Activated CD8-positive, alpha-beta memory T cell treated with anti-CD3 and anti-CD28 coated beads, Interleukin-2, amount 10 ng/mL, durations not matched to agents 7 days and 5 days (primary cell): ENCODE data around the gene EFCAB10. TPM values are rescaled to one million over a fixed set of nuclear protein-coding genes. Genes with fewer than 3 reads are reported as not detected.
"Not testable (repeated sequence)": the region's sequence is repeated elsewhere in the genome, so short reads cannot be mapped to it uniquely, and the experiment has no call there.

Source experiments
- ATAC-seq: fragments of 150-1000 bp; cut with Tn5 transposase; one replicate; pipeline ENCODE4 v1.10.0; 2021; ENCODE audit warnings: moderate library complexity
- CTCF ChIA-PET: fragments of 350-600 bp; sonication (Branson Sonifier 250); formaldehyde crosslinking; loops from one replicate; lab custom pipeline; 2021; ENCODE audit warnings: antibody characterized with exemption; lab: Charles Lee
- DNase-seq: peaks from one replicate; pipeline ENCODE4 v3.0.0-alpha.2; 2020
- H3K27ac Mint-ChIP-seq: one replicate; pipeline ENCODE4 v1.8.0; 2021; ENCODE audit warnings: mild to moderate bottlenecking, mixed read lengths
- H3K27me3 Mint-ChIP-seq: one replicate; pipeline ENCODE4 v1.8.0; 2021; ENCODE audit warnings: mixed read lengths
- H3K36me3 Mint-ChIP-seq: one replicate; pipeline ENCODE4 v1.8.0; 2021; ENCODE audit warnings: mild to moderate bottlenecking, mixed read lengths
- H3K4me1 Mint-ChIP-seq: one replicate; pipeline ENCODE4 v1.8.0; 2021; ENCODE audit warnings: mixed read lengths
- H3K4me3 Mint-ChIP-seq: one replicate; pipeline ENCODE4 v1.8.0; 2021; ENCODE audit warnings: mild to moderate bottlenecking, moderate library complexity, mixed read lengths
- H3K9me3 Mint-ChIP-seq: one replicate; pipeline ENCODE4 v1.8.0; 2022; ENCODE audit warnings: low read depth, mixed read lengths
- total RNA-seq, 2 experiments: library from RNA; stranded (reverse); gene quantifications; one replicate each; pipeline ENCODE4 v1.2.3, GENCODE V29; 2021

EFCAB10 gene
- total RNA-seq, 2 experiments from 2014 or later: not detected

DNA sequence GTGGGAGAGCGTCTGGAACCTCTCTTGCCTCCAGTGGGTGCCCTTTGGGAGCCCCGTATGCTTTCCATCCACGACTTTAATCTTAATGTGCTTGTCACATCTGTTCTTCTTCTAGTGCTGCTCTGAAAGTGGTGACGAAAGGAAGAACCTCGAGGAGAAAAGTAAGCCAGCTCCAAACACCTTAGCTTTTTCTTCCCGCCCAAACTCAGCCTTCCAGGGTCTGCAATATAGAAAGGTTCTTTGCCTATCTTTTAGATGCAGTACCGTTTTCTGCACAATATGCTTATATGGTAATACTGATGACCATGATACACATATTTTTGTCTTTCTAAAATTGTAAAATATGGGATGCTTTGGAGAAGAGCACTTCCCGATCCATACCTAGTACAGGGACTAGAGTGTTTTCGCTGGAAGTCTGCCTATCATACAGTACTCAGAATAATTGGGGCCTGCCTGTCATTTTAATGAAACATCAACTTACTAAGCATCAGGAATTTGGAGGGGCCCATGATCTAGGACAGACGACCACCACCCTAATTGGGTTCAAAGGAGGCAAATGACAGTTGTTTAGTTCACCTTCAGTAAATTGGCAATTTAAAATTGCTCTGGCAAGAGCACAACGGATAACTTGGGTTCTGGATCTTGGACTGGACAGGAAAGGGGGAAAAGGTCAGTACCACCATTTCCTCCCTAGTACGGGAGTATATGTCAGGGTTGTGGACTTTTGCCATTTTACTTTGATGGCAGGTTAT is 48.4 kb downstream of the EFCAB10 start:
- CTCF ChIA-PET: interaction anchor here (0.9 to 2.0 kb wide), 4 partner anchors 8 to 16 kb away, joined by 3 to 7 read pairs (median 6); no protein-coding TSS in a partner anchor
- no peaks in the 10 kb centered on the region for H3K9me3 Mint-ChIP-seq

DNA sequence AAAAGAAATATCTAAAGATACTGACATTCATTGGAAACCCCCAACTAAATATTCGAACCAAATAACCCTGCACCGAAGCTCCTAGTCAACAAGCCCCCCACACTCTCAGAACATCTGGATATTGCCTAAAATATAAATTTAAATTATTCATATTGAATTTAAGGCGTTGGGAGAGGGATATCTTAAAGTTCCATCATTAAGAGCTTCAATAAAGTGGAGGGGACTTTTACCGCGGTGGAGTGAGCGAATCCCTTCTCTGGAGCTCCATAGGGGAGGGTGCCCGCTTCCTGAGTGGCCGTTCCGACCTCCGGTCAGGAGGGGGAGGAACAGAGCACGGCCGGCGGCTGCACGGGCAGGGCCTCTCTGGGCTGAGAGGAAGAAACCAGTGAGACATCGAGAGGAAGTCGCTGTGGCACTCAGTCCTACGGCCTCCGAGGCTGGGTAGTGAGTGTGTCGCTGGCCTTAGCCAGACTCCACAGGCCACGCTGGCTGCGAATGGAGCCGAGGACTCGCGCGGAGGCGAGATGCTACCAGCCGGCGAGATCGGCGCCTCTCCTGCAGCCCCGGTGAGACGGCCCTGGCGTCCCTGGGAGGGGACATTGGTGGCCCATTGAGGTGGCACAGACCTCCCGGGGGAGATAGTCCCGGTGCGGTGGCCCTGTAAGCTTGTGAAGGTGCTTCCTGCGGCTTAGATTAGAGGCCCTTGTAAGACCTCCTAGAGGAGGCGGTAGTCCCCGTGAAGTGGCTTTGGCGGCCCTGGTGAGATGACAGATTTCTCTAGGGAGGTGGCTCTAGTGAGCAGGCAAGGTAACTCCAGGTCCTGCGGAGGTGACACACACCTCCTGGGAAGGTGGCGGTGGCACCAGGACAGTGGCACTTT is 49.3 kb downstream of the EFCAB10 start, which contains the start of gene RINT1:
TSS of gene RINT1 (plus strand) at position 410 of the 880 bp plus-strand sequence. CDS start at position 525, 115 bp downstream.
- H3K27ac Mint-ChIP-seq: peak within 1 kb of the TSS; percentile 94
- no peaks in the 10 kb centered on the region for H3K9me3 Mint-ChIP-seq
- peak; percentile 94 for DNase-seq
- H3K27me3 Mint-ChIP-seq: no peaks in the 10 kb centered on the region
- peak within 1 kb of the TSS; percentile 92 for H3K4me3 Mint-ChIP-seq
- peak; percentile 95 for ATAC-seq
- peaks cover 9% of the 10 kb centered on the region for H3K36me3 Mint-ChIP-seq
- peaks cover 38% of the 10 kb centered on the region for H3K4me1 Mint-ChIP-seq
- CTCF ChIA-PET: interaction anchor here (0.7 to 2.0 kb wide), 16 partner anchors 9 to 517 kb away, joined by 3 to 7 read pairs (median 4); partner anchors contain the start of gene EFCAB10

More for the DNA sequence above, 48.4 kb downstream of the EFCAB10 start:
- no peaks in the 10 kb centered on the region for H3K27me3 Mint-ChIP-seq
- H3K36me3 Mint-ChIP-seq: peaks cover 9% of the 10 kb centered on the region
- peak overlapping the region; percentile 94 for H3K27ac Mint-ChIP-seq
- H3K4me3 Mint-ChIP-seq: peak overlapping the region; percentile 92
- ATAC-seq (no peak), DNase-seq (no peak)
- peaks cover 38% of the 10 kb centered on the region for H3K4me1 Mint-ChIP-seq

DNA sequence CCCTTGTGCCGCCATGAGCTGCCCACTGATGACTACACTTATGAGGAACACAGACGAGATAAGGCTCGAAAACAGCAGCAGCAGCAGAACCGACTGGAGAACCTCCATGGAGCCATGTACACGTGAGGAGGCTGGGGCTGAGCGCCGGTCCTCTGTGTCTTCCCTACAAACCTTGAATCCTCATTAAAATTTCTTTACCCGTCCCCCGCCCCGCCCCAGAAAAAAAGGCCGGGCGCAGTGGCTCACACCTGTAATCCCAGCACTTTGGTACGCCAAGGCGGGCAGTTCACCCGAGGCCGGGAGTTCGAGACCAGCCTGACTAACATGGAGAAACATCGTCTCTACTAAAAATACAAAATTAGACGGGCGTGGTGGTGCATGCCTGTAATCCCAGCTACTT is 50.7 kb downstream of the EFCAB10 start:
- no peak for DNase-seq
- Mint-ChIP-seq H3K27ac (no peak overlapping the region), H3K27me3 (no peaks in the 10 kb centered on the region), H3K36me3 (peaks cover 6% of the 10 kb centered on the region), H3K4me1 (peaks cover 31% of the 10 kb centered on the region), H3K4me3 (peak overlapping the region; percentile 44), H3K9me3 (no peaks in the 10 kb centered on the region)
- CTCF ChIA-PET: no interaction called here
- no peak for ATAC-seq

DNA sequence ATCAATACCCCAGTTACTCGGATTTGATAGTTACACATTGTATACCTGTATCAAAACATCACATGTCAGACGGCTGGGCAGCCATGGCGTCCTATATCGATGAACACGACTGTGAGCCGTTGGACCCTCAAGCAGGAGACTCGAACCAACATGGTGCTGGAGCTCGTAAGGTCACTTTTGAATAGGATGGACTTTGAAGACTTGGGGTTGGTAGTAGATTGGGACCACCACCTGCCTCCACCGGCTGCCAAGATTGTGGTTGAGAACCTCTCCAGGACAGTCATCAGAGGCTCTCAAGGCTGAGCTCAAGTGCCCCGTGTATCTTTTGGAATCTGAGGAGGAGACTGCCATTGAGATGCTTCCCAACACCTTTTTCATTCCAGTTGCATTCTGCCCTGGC is 51.2 kb downstream of the EFCAB10 start:
- ATAC-seq (no peak), DNase-seq (no peak)
- no peaks in the 10 kb centered on the region for H3K9me3 Mint-ChIP-seq
- CTCF ChIA-PET: no interaction called here
- H3K4me1 Mint-ChIP-seq: peaks cover 28% of the 10 kb centered on the region
- H3K27ac Mint-ChIP-seq: no peak overlapping the region
- H3K36me3 Mint-ChIP-seq: peaks cover 8% of the 10 kb centered on the region
- no peaks in the 10 kb centered on the region for H3K27me3 Mint-ChIP-seq
- peak overlapping the region; percentile 44 for H3K4me3 Mint-ChIP-seq

DNA sequence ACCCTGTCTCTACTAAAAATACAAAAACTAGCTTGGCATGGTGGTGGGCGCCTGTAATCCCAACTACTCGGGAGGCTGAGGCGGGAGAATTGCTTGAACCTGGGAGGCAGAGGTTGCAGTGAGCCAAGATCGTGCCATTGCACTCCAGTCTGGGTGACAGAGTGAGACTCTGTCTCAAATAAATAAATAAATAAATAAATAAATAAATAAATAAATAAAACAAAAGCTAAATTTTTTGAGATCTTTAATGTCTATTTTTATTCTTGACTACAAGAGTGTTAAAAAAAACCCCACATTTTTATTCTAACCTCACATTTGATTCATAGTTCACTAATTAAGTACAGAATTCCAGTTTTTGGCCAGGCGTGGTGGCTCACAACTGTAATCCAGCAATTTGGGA is 53.6 kb downstream of the EFCAB10 start:
- DNase-seq, H3K9me3 Mint-ChIP-seq, H3K27me3 Mint-ChIP-seq, CTCF ChIA-PET, H3K4me3 Mint-ChIP-seq, ATAC-seq, H3K27ac Mint-ChIP-seq, H3K36me3 Mint-ChIP-seq: not testable (repeated sequence)
- peaks cover 13% of the 10 kb centered on the region for H3K4me1 Mint-ChIP-seq

DNA sequence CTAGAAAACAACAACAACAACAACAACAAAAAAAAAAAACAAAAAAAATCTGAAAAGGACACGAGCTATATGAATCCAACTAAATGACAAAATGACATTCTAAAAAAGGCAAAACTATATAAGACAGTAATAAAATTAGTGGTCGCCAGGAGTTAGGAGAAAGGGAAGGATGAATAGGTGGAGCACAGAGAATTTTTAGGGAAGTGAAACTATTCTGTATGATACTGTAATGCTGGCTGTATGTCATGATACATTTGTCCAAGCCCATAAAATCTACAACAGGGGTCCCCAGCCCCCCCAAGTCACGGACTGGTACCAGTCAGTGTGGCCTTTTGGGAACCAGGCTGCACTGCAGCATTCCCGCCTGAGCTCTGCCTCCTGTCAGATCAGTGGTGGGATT is 56.5 kb downstream of the EFCAB10 start:
- H3K4me3 Mint-ChIP-seq: no peak overlapping the region
- ATAC-seq: no peak
- H3K4me1 Mint-ChIP-seq: peaks cover 19% of the 10 kb centered on the region
- H3K36me3 Mint-ChIP-seq: peaks cover 8% of the 10 kb centered on the region
- H3K9me3 Mint-ChIP-seq: no peaks in the 10 kb centered on the region
- no peak overlapping the region for H3K27ac Mint-ChIP-seq
- CTCF ChIA-PET: interaction anchor here (1.2 kb wide), 1 partner anchor 395 kb away, joined by 3 read pairs; no protein-coding TSS in a partner anchor
- H3K27me3 Mint-ChIP-seq: no peaks in the 10 kb centered on the region
- DNase-seq: no peak

DNA sequence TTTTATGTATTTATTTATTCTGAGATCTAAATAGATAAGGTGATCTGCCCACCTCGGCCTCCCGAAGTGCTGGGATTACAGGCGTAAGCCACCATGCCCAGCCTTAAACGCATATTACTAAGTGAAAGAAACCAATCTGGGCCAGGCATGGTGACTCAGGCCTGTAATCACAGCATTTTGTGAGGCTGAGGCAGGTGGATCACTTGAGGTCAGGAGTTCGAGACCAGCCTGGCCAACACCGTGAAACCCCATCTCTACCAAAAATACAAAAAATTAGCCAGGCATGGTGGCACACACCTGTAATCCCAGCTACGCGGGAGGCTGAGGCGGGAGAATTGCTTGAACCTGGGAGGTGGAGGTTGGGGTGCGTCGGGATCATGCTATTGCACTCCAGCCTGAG is 56.9 kb downstream of the EFCAB10 start:
- not testable (repeated sequence) for H3K27me3 Mint-ChIP-seq, H3K27ac Mint-ChIP-seq, H3K4me3 Mint-ChIP-seq, DNase-seq, H3K9me3 Mint-ChIP-seq, ATAC-seq
- Mint-ChIP-seq H3K36me3 (peaks cover 12% of the 10 kb centered on the region), H3K4me1 (peaks cover 23% of the 10 kb centered on the region)
- CTCF ChIA-PET: interaction anchor here (1.2 to 2.1 kb wide), 2 partner anchors 7 to 394 kb away, joined by 3 to 7 read pairs; partner anchors contain the start of gene RINT1

DNA sequence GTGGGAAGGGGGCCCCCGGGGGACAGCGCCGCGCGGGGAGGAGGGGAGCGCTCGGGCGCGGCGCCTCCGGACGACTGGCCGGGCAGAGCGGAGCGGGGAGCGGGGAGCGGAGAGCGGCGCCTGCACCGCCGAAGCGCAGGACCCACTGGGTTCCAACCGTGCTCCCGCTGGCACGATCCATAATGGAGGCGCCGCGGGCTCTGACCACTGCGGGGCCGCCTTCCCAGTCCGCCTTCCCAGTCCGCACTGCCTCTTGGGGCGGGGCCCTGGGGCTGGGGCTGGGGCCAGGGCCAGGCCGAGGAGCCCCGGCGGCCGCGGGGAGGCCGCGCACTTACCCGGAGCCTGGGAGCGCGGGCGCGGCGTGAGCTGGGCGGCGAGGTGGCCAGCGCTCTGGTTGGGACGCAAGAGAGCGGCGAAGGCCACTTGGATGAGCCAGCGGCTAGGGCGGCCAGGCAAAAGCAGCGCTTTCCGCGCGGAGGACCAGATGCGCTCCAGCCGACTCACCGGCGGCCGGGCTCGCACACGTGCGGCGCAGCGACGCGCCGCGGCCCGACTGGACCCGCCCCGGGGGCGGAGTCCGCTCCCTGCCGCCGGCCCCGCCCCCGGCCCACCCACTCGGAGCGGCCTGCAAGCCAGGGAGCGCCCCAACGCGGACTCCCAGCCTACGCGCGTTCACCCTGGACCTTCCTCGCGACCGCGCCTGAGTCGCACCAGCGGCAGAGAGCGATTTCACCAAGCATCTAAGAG is 59.4 kb downstream of the EFCAB10 start, which contains the start of gene PUS7:
TSS of gene PUS7 (minus strand) at position 555 of the 747 bp plus-strand sequence. CDS start 13,759 bp downstream, outside the sequence.
- H3K4me1 Mint-ChIP-seq: peaks cover 25% of the 10 kb centered on the region
- peak within 1 kb of the TSS; percentile 90 for H3K4me3 Mint-ChIP-seq
- DNase-seq (peak; percentile 88), ATAC-seq (peak; percentile 93)
- peak within 1 kb of the TSS; percentile 87 for H3K27ac Mint-ChIP-seq
- CTCF ChIA-PET: interaction anchor here (2.1 kb wide), 1 partner anchor 10 kb away, joined by 7 read pairs; the partner anchor contains the start of gene RINT1
- H3K9me3 Mint-ChIP-seq: no peaks in the 10 kb centered on the region
- no peaks in the 10 kb centered on the region for H3K27me3 Mint-ChIP-seq
- H3K36me3 Mint-ChIP-seq: peaks cover 14% of the 10 kb centered on the region

DNA sequence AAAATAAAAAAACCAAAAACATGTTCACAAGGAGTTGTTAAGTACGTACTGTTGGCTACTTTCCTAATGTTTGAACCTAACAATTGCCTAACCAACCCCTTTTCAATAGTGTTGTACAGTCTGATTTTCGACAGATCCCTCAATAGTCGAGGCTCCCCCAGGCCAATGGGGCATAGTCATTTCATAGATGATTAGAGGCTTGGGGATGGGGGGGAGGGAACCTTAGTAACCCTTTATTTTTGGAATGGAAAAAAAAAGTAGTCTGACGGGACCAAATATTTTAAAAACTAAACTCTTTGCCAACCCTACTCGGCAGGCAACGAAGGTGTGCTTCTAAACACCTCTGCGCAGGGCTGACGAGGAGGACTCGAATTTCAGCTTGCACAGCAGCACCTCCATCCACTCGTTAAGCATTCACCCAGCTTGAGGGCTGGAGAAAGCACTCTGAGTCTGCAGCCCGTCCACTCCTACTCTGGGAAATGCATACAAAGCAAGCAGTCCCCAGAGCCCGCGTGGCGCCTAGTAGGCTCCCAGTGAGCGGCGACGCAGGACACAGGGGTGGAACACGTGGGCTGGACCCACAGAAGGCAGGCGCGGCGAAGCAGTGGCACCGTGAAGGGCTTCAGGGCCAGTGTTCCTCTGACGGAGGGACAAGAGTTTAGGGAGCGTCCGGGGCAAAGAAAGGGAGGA is 60.1 kb downstream of the EFCAB10 start:
- ATAC-seq: peak; percentile 45
- peak overlapping the region; percentile 90 for H3K4me3 Mint-ChIP-seq
- CTCF ChIA-PET: interaction anchor here (1.2 kb wide), 1 partner anchor 10 kb away, joined by 4 read pairs; the partner anchor contains the start of gene RINT1
- peaks cover 26% of the 10 kb centered on the region for H3K4me1 Mint-ChIP-seq
- peak overlapping the region; percentile 87 for H3K27ac Mint-ChIP-seq
- no peaks in the 10 kb centered on the region for H3K9me3 Mint-ChIP-seq
- peak; percentile 68 for DNase-seq
- H3K27me3 Mint-ChIP-seq: no peaks in the 10 kb centered on the region
- peaks cover 14% of the 10 kb centered on the region for H3K36me3 Mint-ChIP-seq

DNA sequence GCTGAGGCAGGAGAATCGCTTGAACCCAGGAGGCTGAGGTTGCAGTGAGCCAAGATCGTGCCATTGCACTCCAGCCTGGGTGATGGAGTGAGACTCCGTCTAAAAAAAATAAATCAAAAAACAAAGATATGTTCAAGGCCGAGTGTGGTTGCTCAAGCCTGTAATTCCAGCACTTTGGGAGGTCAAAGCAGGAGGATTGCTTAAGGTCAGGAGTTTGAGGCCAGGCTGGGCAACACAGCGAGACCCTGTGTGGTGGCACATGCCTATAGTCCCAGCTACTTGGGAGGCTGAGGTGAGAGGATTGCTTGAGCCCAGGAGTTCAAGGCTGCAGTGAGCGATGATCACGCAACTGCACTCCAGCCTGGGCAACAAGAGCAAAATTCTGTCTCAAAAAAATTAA is 60.7 kb downstream of the EFCAB10 start:
- peaks cover 14% of the 10 kb centered on the region for H3K36me3 Mint-ChIP-seq
- H3K4me3 Mint-ChIP-seq, H3K9me3 Mint-ChIP-seq, H3K27ac Mint-ChIP-seq, H3K27me3 Mint-ChIP-seq, DNase-seq, ATAC-seq: not testable (repeated sequence)
- CTCF ChIA-PET: interaction anchor here (1.2 kb wide), 1 partner anchor 11 kb away, joined by 4 read pairs; the partner anchor contains the start of gene RINT1
- peaks cover 26% of the 10 kb centered on the region for H3K4me1 Mint-ChIP-seq

DNA sequence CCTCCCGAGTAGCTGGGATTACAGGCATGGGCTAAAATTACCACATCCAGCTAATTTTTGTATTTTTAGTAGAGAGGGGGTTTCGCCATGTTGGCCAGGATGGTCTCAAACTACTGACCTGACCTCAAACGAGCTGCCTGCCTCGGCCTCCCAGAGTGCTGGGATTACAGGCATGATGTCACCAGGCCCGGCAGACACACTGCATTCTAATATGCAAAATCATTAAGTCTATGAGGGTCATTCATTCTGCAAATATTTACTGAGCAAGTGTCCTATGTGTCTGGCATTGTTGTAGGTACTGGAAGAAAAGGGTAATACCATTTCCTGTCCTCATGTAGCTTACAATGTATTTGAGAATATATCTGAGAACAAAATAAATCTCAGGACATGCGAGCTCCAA is 61.9 kb downstream of the EFCAB10 start:
- H3K4me3 Mint-ChIP-seq: peak overlapping the region; percentile 15
- no peak for DNase-seq

DNA sequence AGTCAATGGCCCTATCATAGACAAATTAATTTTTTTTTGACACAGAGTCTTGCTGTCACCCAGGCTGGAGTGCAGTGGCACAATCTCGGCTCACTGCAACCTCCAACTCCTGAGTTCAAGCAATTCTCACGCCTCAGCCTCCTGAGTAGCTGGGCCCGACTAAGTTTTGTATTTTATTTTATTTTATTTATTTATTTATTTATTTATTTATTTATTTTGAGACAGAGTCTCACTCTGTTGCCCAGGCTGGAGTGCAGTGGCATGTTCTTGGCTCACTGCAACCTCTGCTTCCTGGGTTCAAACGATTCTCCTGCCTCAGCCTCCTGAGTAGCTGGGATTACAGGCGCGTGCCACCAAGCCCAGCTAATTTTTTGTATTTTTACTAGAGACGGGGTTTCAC is 65.7 kb downstream of the EFCAB10 start:
- DNase-seq, CTCF ChIA-PET, ATAC-seq, H3K27ac Mint-ChIP-seq, H3K9me3 Mint-ChIP-seq, H3K27me3 Mint-ChIP-seq, H3K4me3 Mint-ChIP-seq: not testable (repeated sequence)
- H3K36me3 Mint-ChIP-seq: peaks cover 11% of the 10 kb centered on the region
- H3K4me1 Mint-ChIP-seq: peaks cover 31% of the 10 kb centered on the region

More for the DNA sequence above, 61.9 kb downstream of the EFCAB10 start:
- no peak for ATAC-seq
- Mint-ChIP-seq H3K4me1 (peaks cover 31% of the 10 kb centered on the region), H3K36me3 (peaks cover 13% of the 10 kb centered on the region), H3K27ac (no peak overlapping the region), H3K27me3 (no peaks in the 10 kb centered on the region), H3K9me3 (no peaks in the 10 kb centered on the region)
- CTCF ChIA-PET: interaction anchor here (0.8 to 1.8 kb wide), 3 partner anchors 12 to 538 kb away, joined by 3 to 7 read pairs (median 3); partner anchors contain the start of gene RINT1
